HepG2 (cell line): ENCODE data around the gene RAB11FIP5. TPM values are rescaled to one million over a fixed set of nuclear protein-coding genes. Genes with fewer than 3 reads are reported as not detected.

Experiments used
- AGO2 ChIP-seq: fragments of 200-400 bp; formaldehyde crosslinking; optimal IDR thresholded peaks from 2 replicates; pipeline ENCODE3; 2017; ENCODE audit warnings: mild to moderate bottlenecking, low read depth, low read length, moderate library complexity
- EEA1 ChIP-seq: sonication (generic); formaldehyde crosslinking; IDR thresholded peaks from 2 replicates; pipeline ENCODE4 v1.5.1; 2020; ENCODE audit warnings: mild to moderate bottlenecking, missing genetic modification reagents, borderline replicate concordance
- KLF6 ChIP-seq: IDR thresholded peaks from 2 replicates; pipeline ENCODE4 v1.8.0; 2016; ENCODE audit warnings: missing biosample characterization, missing genetic modification reagents
- MAX ChIP-seq: IDR thresholded peaks from 2 replicates; pipeline ENCODE4 v1.6.1; 2012; ENCODE audit warnings: inconsistent platforms
- SCMH1 ChIP-seq: sonication (generic); formaldehyde crosslinking; IDR thresholded peaks from 2 replicates; pipeline ENCODE4 v1.9.0; 2021; ENCODE audit warnings: missing genetic modification reagents, mild to moderate bottlenecking, borderline replicate concordance
- SPEN ChIP-seq: sonication (generic); formaldehyde crosslinking; IDR thresholded peaks from 2 replicates; pipeline ENCODE4 v1.5.1; 2020; ENCODE audit warnings: low read depth, mild to moderate bottlenecking, missing genetic modification reagents
- STAT5B ChIP-seq: sonication (generic); formaldehyde crosslinking; IDR thresholded peaks from 2 replicates; pipeline ENCODE4 v1.4.0; 2020; ENCODE audit warnings: missing genetic modification reagents
- YEATS2 ChIP-seq: sonication (generic); formaldehyde crosslinking; IDR thresholded peaks from 2 replicates; pipeline ENCODE4 v1.4.0; 2020; ENCODE audit warnings: missing genetic modification reagents, borderline replicate concordance
- ZFP36 ChIP-seq: fragments of 150-350 bp; IDR thresholded peaks from 2 replicates; pipeline ENCODE4 v1.6.1; 2018; ENCODE audit warnings: borderline replicate concordance, low read length, low read depth; ENCODE audit not compliant: partially characterized antibody
- ZNF282 ChIP-seq: fragments of 450-650 bp; IDR thresholded peaks from 2 replicates; pipeline ENCODE4 v1.6.1; 2018; ENCODE audit not compliant: partially characterized antibody
- ZNF383 ChIP-seq: sonication (generic); formaldehyde crosslinking; IDR thresholded peaks from 2 replicates; pipeline ENCODE4 v1.4.0; 2020; ENCODE audit warnings: missing genetic modification reagents, mild to moderate bottlenecking, borderline replicate concordance
- ZSCAN31 ChIP-seq: sonication (generic); formaldehyde crosslinking; IDR thresholded peaks from 2 replicates; pipeline ENCODE4 v1.5.0; 2020; ENCODE audit warnings: low read depth, mild to moderate bottlenecking, missing genetic modification reagents
- ZSCAN9 ChIP-seq: IDR thresholded peaks from 2 replicates; pipeline ENCODE4 v1.6.1; 2016; ENCODE audit warnings: borderline replicate concordance
- polyA plus RNA-seq, 8 experiments: library from polyadenylated mRNA; depleted of rRNA in 3 of 8; stranded (reverse) in 7 of 8; unstranded in 1 of 8; fragments of >200 nt; fragmentation: Illumina TruSeq in 4 of 8; extraction: Trizol in 4 of 8; gene quantifications; 2 replicates each; pipeline versions ENCODE4 v1.2.1 to v1.2.3, GENCODE V29; 2011 to 2016; ENCODE audit warnings: low read depth in 4 of 8, missing spikeins in 1 of 8, mixed read lengths in 1 of 8; ENCODE audit not compliant: insufficient read depth in 1 of 8
- total RNA-seq, 5 experiments: library from RNA; depleted of rRNA; stranded (reverse); fragments of >200 nt; fragmentation: Illumina TruSeq; extraction: Trizol; gene quantifications; 2 replicates each; pipeline ENCODE4 v1.2.3, GENCODE V29; 2016; ENCODE audit warnings: low read depth in 1 of 5
- TF ChIP-seq, protein P1 (sequence below): sonication (generic); formaldehyde crosslinking; IDR thresholded peaks from 2 replicates; pipeline ENCODE4 v1.4.0; 2020; ENCODE audit warnings: missing genetic modification reagents
- TF ChIP-seq, protein P2 (sequence below): sonication (generic); formaldehyde crosslinking; IDR thresholded peaks from one replicate; pipeline ENCODE4 v1.5.1; 2020; ENCODE audit warnings: mild to moderate bottlenecking, missing genetic modification reagents; ENCODE audit errors: not compliant biosample characterization
- TF ChIP-seq, protein P3 (sequence below): sonication (generic); formaldehyde crosslinking; IDR thresholded peaks from 2 replicates; pipeline ENCODE4 v1.4.0; 2020; ENCODE audit warnings: missing genetic modification reagents, borderline replicate concordance

The RAB11FIP5 gene
- total and polyA plus RNA-seq, 2 of the 13 experiments (the other 11 are each of a cell fraction or from before 2014, with no cell fraction given), result 9.4 to 22.9 TPM

DNA sequence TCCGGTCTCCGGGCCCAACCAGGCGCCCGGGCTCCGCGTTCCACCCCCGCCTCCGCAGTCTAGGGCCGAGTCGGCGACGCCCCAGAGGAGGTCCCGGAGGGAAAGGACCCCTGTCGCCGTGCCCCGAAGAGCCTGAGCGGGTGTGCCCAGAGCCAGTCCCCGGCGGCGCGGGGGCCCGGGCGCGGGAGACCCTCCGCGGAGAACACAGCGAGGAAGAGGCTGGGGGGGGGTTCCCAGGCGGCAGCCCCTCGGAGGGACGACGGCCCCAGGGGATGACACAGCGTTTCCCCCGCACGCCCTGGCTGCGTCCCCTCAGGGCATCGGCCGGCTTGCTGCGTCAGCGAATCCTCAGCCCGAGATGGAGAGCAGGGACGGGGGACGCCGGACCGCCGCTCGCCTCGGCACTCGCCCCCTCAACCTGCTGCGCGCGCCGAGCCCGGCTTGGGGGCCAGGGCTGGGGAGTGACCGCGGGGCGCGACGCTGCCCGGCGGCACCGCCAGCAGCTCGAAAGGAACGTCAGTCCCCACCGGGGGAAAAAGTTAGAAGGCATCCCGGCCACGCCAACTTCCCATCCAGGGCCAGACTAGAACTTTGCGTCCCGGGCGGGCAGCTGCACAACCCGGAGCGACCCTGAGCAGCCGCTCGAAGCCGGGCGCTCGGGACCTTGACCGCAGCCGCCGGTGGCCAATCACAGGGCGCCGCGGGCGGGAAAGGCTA is 41.9 kb downstream of the RAB11FIP5 start (continued):
- TF ChIP-seq, protein P1, sequence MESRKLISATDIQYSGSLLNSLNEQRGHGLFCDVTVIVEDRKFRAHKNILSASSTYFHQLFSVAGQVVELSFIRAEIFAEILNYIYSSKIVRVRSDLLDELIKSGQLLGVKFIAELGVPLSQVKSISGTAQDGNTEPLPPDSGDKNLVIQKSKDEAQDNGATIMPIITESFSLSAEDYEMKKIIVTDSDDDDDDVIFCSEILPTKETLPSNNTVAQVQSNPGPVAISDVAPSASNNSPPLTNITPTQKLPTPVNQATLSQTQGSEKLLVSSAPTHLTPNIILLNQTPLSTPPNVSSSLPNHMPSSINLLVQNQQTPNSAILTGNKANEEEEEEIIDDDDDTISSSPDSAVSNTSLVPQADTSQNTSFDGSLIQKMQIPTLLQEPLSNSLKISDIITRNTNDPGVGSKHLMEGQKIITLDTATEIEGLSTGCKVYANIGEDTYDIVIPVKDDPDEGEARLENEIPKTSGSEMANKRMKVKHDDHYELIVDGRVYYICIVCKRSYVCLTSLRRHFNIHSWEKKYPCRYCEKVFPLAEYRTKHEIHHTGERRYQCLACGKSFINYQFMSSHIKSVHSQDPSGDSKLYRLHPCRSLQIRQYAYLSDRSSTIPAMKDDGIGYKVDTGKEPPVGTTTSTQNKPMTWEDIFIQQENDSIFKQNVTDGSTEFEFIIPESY, result no peak
- TF ChIP-seq YEATS2 (CRISPR knock-in tag) (no peak), ZSCAN9 (CRISPR knock-in tag) (no peak), SCMH1 (CRISPR knock-in tag) (no peak), ZNF383 (CRISPR knock-in tag) (peak; percentile 57; the same call in 1 of the 2 replicates), EEA1 (CRISPR knock-in tag) (no peak), ZFP36 (no peak), ZNF282 (no peak), KLF6 (no peak; the same call in 1 of the 2 replicates), ZSCAN31 (no peak; the same call in 1 of the 2 replicates), MAX (peak; percentile 41; the same call in 1 of the 2 replicates), SPEN (no peak), STAT5B (CRISPR knock-in tag) (0 out of 2 replicates have a peak, but pooled peaks have one; percentile 12), AGO2 (peak; percentile 86)
- TF ChIP-seq, protein P2, sequence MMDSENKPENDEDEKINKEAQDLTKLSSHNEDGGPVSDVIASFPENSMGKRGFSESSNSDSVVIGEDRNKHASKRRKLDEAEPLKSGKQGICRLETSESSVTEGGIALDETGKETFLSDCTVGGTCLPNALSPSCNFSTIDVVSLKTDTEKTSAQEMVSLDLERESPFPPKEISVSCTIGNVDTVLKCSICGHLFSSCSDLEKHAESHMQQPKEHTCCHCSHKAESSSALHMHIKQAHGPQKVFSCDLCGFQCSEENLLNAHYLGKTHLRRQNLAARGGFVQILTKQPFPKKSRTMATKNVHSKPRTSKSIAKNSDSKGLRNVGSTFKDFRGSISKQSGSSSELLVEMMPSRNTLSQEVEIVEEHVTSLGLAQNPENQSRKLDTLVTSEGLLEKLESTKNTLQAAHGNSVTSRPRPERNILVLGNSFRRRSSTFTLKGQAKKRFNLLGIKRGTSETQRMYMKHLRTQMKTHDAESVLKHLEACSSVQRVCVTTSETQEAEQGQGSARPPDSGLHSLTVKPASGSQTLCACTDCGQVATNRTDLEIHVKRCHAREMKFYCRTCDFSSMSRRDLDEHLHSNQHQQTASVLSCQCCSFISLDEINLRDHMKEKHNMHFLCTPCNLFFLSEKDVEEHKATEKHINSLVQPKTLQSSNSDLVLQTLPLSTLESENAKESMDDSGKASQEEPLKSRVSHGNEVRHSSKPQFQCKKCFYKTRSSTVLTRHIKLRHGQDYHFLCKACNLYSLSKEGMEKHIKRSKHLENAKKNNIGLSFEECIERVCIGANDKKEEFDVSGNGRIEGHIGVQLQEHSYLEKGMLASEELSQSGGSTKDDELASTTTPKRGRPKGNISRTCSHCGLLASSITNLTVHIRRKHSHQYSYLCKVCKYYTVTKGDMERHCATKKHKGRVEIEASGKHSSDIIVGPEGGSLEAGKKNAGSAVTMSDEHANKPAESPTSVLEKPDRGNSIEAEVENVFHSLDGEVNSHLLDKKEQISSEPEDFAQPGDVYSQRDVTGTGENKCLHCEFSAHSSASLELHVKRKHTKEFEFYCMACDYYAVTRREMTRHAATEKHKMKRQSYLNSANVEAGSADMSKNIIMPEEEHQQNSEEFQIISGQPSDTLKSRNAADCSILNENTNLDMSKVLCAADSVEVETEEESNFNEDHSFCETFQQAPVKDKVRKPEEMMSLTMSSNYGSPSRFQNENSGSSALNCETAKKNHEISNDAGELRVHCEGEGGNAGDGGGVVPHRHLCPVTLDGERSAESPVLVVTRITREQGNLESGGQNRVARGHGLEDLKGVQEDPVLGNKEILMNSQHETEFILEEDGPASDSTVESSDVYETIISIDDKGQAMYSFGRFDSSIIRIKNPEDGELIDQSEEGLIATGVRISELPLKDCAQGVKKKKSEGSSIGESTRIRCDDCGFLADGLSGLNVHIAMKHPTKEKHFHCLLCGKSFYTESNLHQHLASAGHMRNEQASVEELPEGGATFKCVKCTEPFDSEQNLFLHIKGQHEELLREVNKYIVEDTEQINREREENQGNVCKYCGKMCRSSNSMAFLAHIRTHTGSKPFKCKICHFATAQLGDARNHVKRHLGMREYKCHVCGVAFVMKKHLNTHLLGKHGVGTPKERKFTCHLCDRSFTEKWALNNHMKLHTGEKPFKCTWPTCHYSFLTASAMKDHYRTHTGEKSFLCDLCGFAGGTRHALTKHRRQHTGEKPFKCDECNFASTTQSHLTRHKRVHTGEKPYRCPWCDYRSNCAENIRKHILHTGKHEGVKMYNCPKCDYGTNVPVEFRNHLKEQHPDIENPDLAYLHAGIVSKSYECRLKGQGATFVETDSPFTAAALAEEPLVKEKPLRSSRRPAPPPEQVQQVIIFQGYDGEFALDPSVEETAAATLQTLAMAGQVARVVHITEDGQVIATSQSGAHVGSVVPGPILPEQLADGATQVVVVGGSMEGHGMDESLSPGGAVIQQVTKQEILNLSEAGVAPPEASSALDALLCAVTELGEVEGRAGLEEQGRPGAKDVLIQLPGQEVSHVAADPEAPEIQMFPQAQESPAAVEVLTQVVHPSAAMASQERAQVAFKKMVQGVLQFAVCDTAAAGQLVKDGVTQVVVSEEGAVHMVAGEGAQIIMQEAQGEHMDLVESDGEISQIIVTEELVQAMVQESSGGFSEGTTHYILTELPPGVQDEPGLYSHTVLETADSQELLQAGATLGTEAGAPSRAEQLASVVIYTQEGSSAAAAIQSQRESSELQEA (CRISPR knock-in tag), result peak; percentile 0
- TF ChIP-seq, protein P3, sequence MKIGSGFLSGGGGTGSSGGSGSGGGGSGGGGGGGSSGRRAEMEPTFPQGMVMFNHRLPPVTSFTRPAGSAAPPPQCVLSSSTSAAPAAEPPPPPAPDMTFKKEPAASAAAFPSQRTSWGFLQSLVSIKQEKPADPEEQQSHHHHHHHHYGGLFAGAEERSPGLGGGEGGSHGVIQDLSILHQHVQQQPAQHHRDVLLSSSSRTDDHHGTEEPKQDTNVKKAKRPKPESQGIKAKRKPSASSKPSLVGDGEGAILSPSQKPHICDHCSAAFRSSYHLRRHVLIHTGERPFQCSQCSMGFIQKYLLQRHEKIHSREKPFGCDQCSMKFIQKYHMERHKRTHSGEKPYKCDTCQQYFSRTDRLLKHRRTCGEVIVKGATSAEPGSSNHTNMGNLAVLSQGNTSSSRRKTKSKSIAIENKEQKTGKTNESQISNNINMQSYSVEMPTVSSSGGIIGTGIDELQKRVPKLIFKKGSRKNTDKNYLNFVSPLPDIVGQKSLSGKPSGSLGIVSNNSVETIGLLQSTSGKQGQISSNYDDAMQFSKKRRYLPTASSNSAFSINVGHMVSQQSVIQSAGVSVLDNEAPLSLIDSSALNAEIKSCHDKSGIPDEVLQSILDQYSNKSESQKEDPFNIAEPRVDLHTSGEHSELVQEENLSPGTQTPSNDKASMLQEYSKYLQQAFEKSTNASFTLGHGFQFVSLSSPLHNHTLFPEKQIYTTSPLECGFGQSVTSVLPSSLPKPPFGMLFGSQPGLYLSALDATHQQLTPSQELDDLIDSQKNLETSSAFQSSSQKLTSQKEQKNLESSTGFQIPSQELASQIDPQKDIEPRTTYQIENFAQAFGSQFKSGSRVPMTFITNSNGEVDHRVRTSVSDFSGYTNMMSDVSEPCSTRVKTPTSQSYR (CRISPR knock-in tag), result no peak
